HEK293 (cell line): ENCODE data around the gene LPAR2.

Experiments
- BCL11A ChIP-seq: fragments of 450-650 bp; formaldehyde crosslinking; IDR thresholded peaks from 2 replicates; pipeline ENCODE4 v1.5.1; 2016; ENCODE audit warnings: low read depth, missing biosample characterization, missing genetic modification characterization
- BCL11B ChIP-seq: fragments of 450-650 bp; formaldehyde crosslinking; IDR thresholded peaks from 2 replicates; pipeline ENCODE4 v1.5.1; 2016; ENCODE audit warnings: low read depth, missing biosample characterization, missing genetic modification characterization
- EGR2 ChIP-seq: fragments of 450-650 bp; formaldehyde crosslinking; IDR thresholded peaks from 2 replicates; pipeline ENCODE4 v1.5.1; 2016; ENCODE audit warnings: low read depth, missing biosample characterization, missing genetic modification characterization
- ELK4 ChIP-seq: IDR thresholded peaks from 2 replicates; pipeline ENCODE4 v1.6.1; 2011; ENCODE audit warnings: mild to moderate bottlenecking, low read depth, low read length, borderline replicate concordance
- GLIS2 ChIP-seq: fragments of 450-650 bp; formaldehyde crosslinking; IDR thresholded peaks from 2 replicates; pipeline ENCODE4 v1.5.1; 2016; ENCODE audit warnings: missing biosample characterization, missing genetic modification characterization
- HOXD13 ChIP-seq: sonication (generic); formaldehyde crosslinking; IDR thresholded peaks from 2 replicates; pipeline ENCODE4 v1.8.0; 2022; ENCODE audit warnings: missing genetic modification reagents, borderline replicate concordance
- KLF1 ChIP-seq: fragments of 450-650 bp; formaldehyde crosslinking; IDR thresholded peaks from 2 replicates; pipeline ENCODE4 v1.5.1; 2016; ENCODE audit warnings: missing biosample characterization, missing genetic modification characterization
- KLF10 ChIP-seq: fragments of 450-650 bp; IDR thresholded peaks from 2 replicates; pipeline ENCODE4 v1.5.1; 2018; ENCODE audit warnings: missing biosample characterization, mild to moderate bottlenecking, missing genetic modification characterization
- KLF9 ChIP-seq: fragments of 450-650 bp; formaldehyde crosslinking; IDR thresholded peaks from 2 replicates; pipeline ENCODE4 v1.5.1; 2016; ENCODE audit warnings: missing biosample characterization, missing genetic modification characterization, low read depth
- RBAK ChIP-seq: fragments of 450-650 bp; formaldehyde crosslinking; IDR thresholded peaks from 2 replicates; pipeline ENCODE4 v1.5.1; 2016; ENCODE audit warnings: missing biosample characterization, missing genetic modification characterization
- SP2 ChIP-seq: fragments of 450-650 bp; formaldehyde crosslinking; IDR thresholded peaks from 2 replicates; pipeline ENCODE4 v1.5.1; 2016; ENCODE audit warnings: missing biosample characterization, missing genetic modification characterization
- SP3 ChIP-seq: fragments of 450-650 bp; formaldehyde crosslinking; IDR thresholded peaks from 2 replicates; pipeline ENCODE4 v1.5.1; 2016; ENCODE audit warnings: missing biosample characterization, missing genetic modification characterization
- ZBTB10 ChIP-seq: fragments of 450-650 bp; formaldehyde crosslinking; IDR thresholded peaks from 2 replicates; pipeline ENCODE4 v1.5.1; 2016; ENCODE audit warnings: missing biosample characterization, missing genetic modification characterization
- ZFHX2 ChIP-seq: fragments of 450-650 bp; formaldehyde crosslinking; conservative IDR thresholded peaks from 2 replicates; pipeline ENCODE4 v1.5.1; 2016; ENCODE audit warnings: missing biosample characterization, missing genetic modification characterization
- ZFP3 ChIP-seq: fragments of 450-650 bp; formaldehyde crosslinking; IDR thresholded peaks from 2 replicates; pipeline ENCODE4 v1.5.1; 2016; ENCODE audit warnings: low read depth, missing biosample characterization, missing genetic modification characterization
- ZNF133 ChIP-seq: fragments of 450-650 bp; formaldehyde crosslinking; IDR thresholded peaks from 2 replicates; pipeline ENCODE4 v1.5.1; 2016; ENCODE audit warnings: missing biosample characterization, missing genetic modification characterization
- ZNF138 ChIP-seq: fragments of 450-650 bp; formaldehyde crosslinking; IDR thresholded peaks from 2 replicates; pipeline ENCODE4 v1.5.1; 2016; ENCODE audit warnings: missing biosample characterization, missing genetic modification characterization, borderline replicate concordance
- ZNF140 ChIP-seq: fragments of 450-650 bp; formaldehyde crosslinking; IDR thresholded peaks from 2 replicates; pipeline ENCODE4 v1.5.1; 2016; ENCODE audit warnings: missing biosample characterization, missing genetic modification characterization
- ZNF175 ChIP-seq: fragments of 450-650 bp; formaldehyde crosslinking; IDR thresholded peaks from 2 replicates; pipeline ENCODE4 v1.5.1; 2016; ENCODE audit warnings: missing biosample characterization, missing genetic modification characterization
- ZNF19 ChIP-seq: fragments of 450-650 bp; formaldehyde crosslinking; IDR thresholded peaks from 2 replicates; pipeline ENCODE4; 2016; ENCODE audit warnings: missing biosample characterization, missing genetic modification characterization, low read depth
- ZNF266 ChIP-seq: fragments of 450-650 bp; formaldehyde crosslinking; IDR thresholded peaks from 2 replicates; pipeline ENCODE4 v1.5.1; 2016; ENCODE audit warnings: missing biosample characterization, missing genetic modification characterization, low read depth
- ZNF366 ChIP-seq: fragments of 450-650 bp; formaldehyde crosslinking; conservative IDR thresholded peaks from 2 replicates; pipeline ENCODE4 v1.5.1; 2016; ENCODE audit warnings: missing biosample characterization, missing genetic modification characterization
- ZNF391 ChIP-seq: fragments of 450-650 bp; formaldehyde crosslinking; IDR thresholded peaks from 2 replicates; pipeline ENCODE4 v1.5.1; 2016; ENCODE audit warnings: low read depth, missing biosample characterization, missing genetic modification characterization, borderline replicate concordance
- ZNF398 ChIP-seq: fragments of 450-650 bp; formaldehyde crosslinking; IDR thresholded peaks from 2 replicates; pipeline ENCODE4 v1.5.1; 2017; ENCODE audit warnings: missing biosample characterization, missing genetic modification characterization
- ZNF416 ChIP-seq: fragments of 450-650 bp; formaldehyde crosslinking; IDR thresholded peaks from 2 replicates; pipeline ENCODE4 v1.5.1; 2016; ENCODE audit warnings: missing biosample characterization, missing genetic modification characterization
- ZNF513 ChIP-seq: fragments of 450-650 bp; IDR thresholded peaks from 2 replicates; pipeline ENCODE4 v1.5.1; 2018; ENCODE audit warnings: missing biosample characterization, missing genetic modification characterization
- ZNF544 ChIP-seq: fragments of 450-650 bp; formaldehyde crosslinking; IDR thresholded peaks from 2 replicates; pipeline ENCODE4 v1.5.0; 2017; ENCODE audit warnings: missing biosample characterization, missing genetic modification characterization
- ZNF624 ChIP-seq: fragments of 450-650 bp; formaldehyde crosslinking; IDR thresholded peaks from 2 replicates; pipeline ENCODE4 v1.5.1; 2017; ENCODE audit warnings: missing biosample characterization, missing genetic modification characterization
- ZNF626 ChIP-seq: fragments of 450-650 bp; sonication (Bioruptor Pico); formaldehyde crosslinking; IDR thresholded peaks from 2 replicates; pipeline ENCODE4 v1.5.1; 2018; ENCODE audit warnings: missing biosample characterization, missing genetic modification characterization, inconsistent platforms
- ZNF660 ChIP-seq: fragments of 450-650 bp; IDR thresholded peaks from 2 replicates; pipeline ENCODE4 v1.5.1; 2018; ENCODE audit warnings: missing biosample characterization, mild to moderate bottlenecking, missing genetic modification characterization
- ZNF777 ChIP-seq: fragments of 450-650 bp; formaldehyde crosslinking; IDR thresholded peaks from 2 replicates; pipeline ENCODE4 v1.5.1; 2017; ENCODE audit warnings: missing biosample characterization, missing genetic modification characterization, borderline replicate concordance
- ZNF830 ChIP-seq: fragments of 450-650 bp; IDR thresholded peaks from 2 replicates; pipeline ENCODE4 v1.5.0; 2018; ENCODE audit warnings: missing biosample characterization, missing genetic modification characterization, low read depth, mild to moderate bottlenecking, moderate library complexity
- ZSCAN30 ChIP-seq: fragments of 450-650 bp; IDR thresholded peaks from 2 replicates; pipeline ENCODE4 v1.5.1; 2018; ENCODE audit warnings: missing biosample characterization, mild to moderate bottlenecking, missing genetic modification characterization, moderate library complexity

Gene LPAR2

GRCh38 chr19:19618219-19619051 lies 9.6 kb downstream of the LPAR2 start, which contains the start of gene PBX4 (continued):
- peak; percentile 53; the same call in 1 of the 2 replicates for TF ChIP-seq KLF9
- no peak for TF ChIP-seq ZNF391 (tag by site-specific recombination)
- no peak for TF ChIP-seq ZSCAN30 (tag by site-specific recombination)
- no peak for TF ChIP-seq ZNF140
- TF ChIP-seq RBAK (tag by site-specific recombination) = no peak
- TF ChIP-seq ZNF266 = no peak
- no peak for TF ChIP-seq ZNF416
- no peak for TF ChIP-seq ZNF830
- TF ChIP-seq ZFHX2 (tag by site-specific recombination) = peak; percentile 48
- peak; percentile 98 for TF ChIP-seq SP2 (tag by site-specific recombination)
- TF ChIP-seq ZNF366 (tag by site-specific recombination) = peak; percentile 89
- TF ChIP-seq BCL11A = no peak
- TF ChIP-seq ZFP3 (tag by site-specific recombination) = no peak
- TF ChIP-seq KLF1 (tag by site-specific recombination) = no peak
- no peak for TF ChIP-seq BCL11B (tag by site-specific recombination)
- peak; percentile 77 for TF ChIP-seq ZBTB10 (tag by site-specific recombination)
- TF ChIP-seq ZNF513 (tag by site-specific recombination) = no peak
- TF ChIP-seq GLIS2 = no peak
- no peak for TF ChIP-seq ZNF175
- peak; percentile 90 for TF ChIP-seq SP3 (tag by site-specific recombination)
- TF ChIP-seq EGR2 = no peak
- TF ChIP-seq ZNF624 = no peak
- TF ChIP-seq ZNF133 (tag by site-specific recombination) = no peak
- peak; percentile 7; the same call in 1 of the 2 replicates for TF ChIP-seq ZNF398
- TF ChIP-seq ZNF138 (tag by site-specific recombination) = no peak
- no peak for TF ChIP-seq ZNF660 (tag by site-specific recombination)
- TF ChIP-seq KLF10 (tag by site-specific recombination) = no peak
- no peak for TF ChIP-seq ELK4
- no peak for TF ChIP-seq ZNF19 (tag by site-specific recombination)
- TF ChIP-seq ZNF544 (tag by site-specific recombination) = no peak
- TF ChIP-seq ZNF626 (tag by site-specific recombination) = no peak
- 0 out of 2 replicates have a peak, but pooled peaks have one; percentile 20 for TF ChIP-seq ZNF777 (tag by site-specific recombination)
- no peak for TF ChIP-seq HOXD13 (CRISPR knock-in tag)
